A673 (cell line): ENCODE results near the gene FAM120B.

Experiments used
- EZH2 ChIP-seq: fragments of 200-600 bp; sonication (generic); IDR thresholded peaks from 2 replicates; pipeline ENCODE4 v1.6.1; 2017; ENCODE audit warnings: borderline replicate concordance, low read depth, mild to moderate bottlenecking, mixed read lengths, antibody characterized with exemption, low read length; ENCODE audit not compliant: poor library complexity, severe bottlenecking
- TF ChIP-seq, protein P1 (sequence below): fragments of 300-800, 200-600 bp; sonication (generic); conservative IDR thresholded peaks from 2 replicates; pipeline ENCODE4 v1.5.1; 2017; ENCODE audit warnings: low read depth, mild to moderate bottlenecking, antibody characterized with exemption, low read length, moderate library complexity, mixed read lengths

DNA sequence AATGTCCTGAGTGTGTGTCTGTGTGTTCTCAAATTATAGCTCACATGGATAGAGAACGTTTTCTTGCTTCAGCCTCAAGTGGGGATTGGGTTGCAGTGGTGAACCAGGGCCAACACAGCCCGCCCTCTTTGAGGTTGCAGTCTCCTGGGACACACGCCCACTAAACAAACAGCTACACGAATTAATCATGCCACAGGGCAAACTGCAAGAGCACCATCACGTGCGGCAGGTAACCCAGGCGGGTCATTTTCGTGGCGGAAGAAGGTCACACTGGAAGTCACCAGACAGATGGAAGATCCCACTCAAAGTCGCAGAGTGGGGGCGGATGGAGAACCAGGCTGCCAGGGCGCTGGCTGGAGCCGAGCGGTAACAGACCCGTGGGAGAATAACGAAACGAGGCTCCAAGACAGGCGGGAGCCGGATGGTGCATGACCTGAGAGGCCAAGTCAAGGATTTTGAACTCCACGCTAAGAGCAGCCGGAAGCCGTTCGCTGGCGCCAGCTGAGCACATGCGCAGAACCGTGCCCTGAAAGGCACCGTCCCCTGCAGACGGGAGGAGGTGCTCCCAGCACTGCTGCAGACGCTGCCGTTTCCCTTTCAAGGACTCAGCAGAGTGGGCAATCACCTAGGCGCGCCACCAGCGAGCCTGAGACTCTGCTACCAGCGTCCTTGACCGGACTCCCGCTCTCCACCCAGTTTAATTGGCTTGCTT lies 26.4 kb upstream of the FAM120B start:
- TF ChIP-seq, protein P1, sequence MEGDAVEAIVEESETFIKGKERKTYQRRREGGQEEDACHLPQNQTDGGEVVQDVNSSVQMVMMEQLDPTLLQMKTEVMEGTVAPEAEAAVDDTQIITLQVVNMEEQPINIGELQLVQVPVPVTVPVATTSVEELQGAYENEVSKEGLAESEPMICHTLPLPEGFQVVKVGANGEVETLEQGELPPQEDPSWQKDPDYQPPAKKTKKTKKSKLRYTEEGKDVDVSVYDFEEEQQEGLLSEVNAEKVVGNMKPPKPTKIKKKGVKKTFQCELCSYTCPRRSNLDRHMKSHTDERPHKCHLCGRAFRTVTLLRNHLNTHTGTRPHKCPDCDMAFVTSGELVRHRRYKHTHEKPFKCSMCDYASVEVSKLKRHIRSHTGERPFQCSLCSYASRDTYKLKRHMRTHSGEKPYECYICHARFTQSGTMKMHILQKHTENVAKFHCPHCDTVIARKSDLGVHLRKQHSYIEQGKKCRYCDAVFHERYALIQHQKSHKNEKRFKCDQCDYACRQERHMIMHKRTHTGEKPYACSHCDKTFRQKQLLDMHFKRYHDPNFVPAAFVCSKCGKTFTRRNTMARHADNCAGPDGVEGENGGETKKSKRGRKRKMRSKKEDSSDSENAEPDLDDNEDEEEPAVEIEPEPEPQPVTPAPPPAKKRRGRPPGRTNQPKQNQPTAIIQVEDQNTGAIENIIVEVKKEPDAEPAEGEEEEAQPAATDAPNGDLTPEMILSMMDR, result no peak
- TF ChIP-seq EZH2, result no peak
